ENCODE results near the gene NKD2. TPM values are rescaled to one million over a fixed set of nuclear protein-coding genes. Genes with fewer than 3 reads are reported as not detected.
"Not testable (repeated sequence)": the region's sequence is repeated elsewhere in the genome, so short reads cannot be mapped to it uniquely, and the experiment has no call there.

Gene NKD2
- total RNA-seq, 2 experiments from 2014 or later, result 0.41 to 1.1 TPM

DNA sequence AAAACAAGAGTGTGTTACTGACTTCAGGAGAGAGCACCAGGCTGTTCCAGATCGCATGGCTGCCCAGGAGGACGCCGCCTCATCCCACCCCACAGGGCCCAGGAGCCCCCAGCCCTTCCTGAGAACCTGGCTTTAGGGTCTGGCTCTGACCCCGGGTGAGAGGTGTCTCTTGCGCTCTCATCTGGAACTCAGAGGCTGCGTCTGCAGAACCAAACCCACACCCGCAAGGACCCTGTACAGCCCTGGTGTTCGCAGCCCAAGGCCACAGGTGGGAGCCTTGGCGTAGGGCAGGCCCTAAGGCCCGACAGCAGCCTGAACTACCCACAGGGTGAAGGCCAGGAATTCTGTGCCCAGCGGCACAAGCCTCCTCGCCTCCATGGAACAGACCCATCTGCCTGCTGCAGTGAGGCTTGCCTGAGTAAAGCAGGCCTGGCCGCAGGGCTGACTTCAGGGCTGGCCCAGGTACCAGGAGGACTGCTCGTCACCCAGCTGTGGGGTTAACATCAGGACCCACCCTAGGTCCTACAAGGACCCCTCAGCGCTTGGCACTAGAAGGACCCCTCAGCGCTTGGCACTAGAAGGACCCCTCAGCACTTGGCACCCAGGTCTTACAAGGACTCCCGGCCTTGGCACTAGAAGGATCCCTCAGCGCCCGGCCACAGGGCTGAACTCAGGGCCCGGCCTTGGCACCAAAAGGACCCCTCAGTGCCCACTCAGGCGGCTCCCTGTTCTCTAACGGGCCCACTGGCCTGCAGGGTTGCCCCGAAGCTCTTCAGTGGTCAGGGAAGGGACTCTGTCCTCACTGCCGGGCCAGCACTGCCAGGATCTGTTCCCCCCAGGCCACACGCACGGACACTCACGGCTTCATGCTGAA is 48.2 kb downstream of the NKD2 start:
- H3K27ac Mint-ChIP-seq, result no peak overlapping the region
- DNase-seq, result no peak
- no peaks in the 10 kb centered on the region for H3K27me3 Mint-ChIP-seq
- ChIA-PET POLR2A (no interaction called here), CTCF (no interaction called here)
- intact Hi-C loops (cut with micrococcal nuclease), result no loop called here
- peaks cover 3% of the 10 kb centered on the region for H3K36me3 Mint-ChIP-seq
- no peak overlapping the region for H3K4me3 Mint-ChIP-seq
- H3K4me1 Mint-ChIP-seq (ENCODE audit: low read depth), result no peaks in the 10 kb centered on the region
- no peaks in the 10 kb centered on the region for H3K9me3 Mint-ChIP-seq

DNA sequence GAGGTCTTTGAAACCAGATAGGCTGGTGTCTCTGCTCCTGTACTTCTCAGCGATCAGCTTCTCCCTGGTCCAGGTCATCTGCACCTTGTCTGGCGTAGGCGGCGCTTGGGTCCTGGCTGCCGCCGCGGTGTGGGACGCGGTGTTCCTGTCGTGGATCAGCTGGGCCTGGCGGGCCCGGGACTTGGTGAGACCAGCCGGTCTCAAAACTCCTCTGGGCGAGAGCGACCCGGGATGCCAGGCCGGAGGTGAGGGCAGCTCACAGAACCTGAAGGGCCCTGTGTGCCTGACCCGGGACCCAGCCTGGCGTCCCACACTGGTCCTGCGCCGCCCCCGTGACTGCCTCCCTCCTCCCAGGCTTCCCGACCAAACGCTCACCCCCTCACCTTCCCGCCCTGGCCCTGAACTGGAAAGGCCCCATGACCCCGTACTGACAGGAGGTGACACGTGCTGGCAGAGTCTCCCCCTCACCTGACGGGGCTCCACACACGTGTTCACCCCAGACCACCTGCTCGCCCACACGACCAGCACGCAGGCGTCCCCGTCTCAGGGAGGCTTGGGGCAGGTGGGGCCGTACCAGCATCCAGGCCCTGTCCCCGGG is 49.0 kb downstream of the NKD2 start:
- intact Hi-C loops (cut with micrococcal nuclease), result no loop called here
- H3K36me3 Mint-ChIP-seq, result peaks cover 3% of the 10 kb centered on the region
- CTCF ChIA-PET, result no interaction called here

DNA sequence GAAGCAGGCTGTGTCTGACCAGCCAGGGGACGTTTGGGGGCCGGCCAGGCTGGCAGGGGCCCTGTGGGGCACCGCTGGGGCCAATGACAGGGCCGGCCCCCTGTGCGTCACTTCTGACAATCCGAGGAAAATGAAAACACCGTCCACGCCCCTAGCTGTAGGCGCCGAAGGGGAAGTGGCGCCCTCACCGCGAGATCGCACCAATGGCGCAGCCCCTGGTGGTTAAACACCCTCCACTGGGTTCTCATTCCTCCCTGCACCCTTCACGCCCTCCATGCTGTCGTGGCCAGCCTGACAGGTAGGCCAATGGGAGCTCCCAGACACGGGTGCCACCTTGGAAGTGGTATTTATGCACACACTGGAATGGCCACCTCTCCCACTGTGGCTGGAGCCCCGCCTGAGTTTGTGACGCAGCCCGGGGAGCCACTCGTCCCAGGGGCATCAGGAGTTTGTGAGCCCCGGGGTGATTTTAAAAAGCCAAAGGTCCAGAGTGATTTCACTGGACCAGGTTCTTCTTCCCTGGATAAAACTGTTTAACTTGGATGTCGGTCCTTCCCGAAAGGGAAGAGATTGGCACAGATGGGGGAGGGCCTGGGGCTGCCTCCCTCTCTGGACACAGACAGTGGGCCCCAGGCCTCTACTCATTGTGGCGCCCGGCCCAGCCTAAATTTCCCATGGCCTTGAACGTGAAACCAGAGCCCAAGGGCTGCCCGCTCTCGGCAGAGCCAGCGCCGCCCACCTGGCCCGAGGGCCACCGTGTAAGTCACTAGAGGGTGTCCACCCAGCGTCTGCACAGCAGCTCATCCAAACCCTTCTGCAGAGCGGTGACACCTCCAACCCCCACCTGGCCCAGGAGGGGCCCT is 49.7 kb downstream of the NKD2 start:
- no peaks in the 10 kb centered on the region for H3K4me1 Mint-ChIP-seq (ENCODE audit: low read depth)
- CTCF ChIA-PET, result no interaction called here
- intact Hi-C loops (cut with micrococcal nuclease), result no loop called here
- DNase-seq, result no peak
- no peaks in the 10 kb centered on the region for H3K9me3 Mint-ChIP-seq
- no peaks in the 10 kb centered on the region for H3K27me3 Mint-ChIP-seq
- POLR2A ChIA-PET, result no interaction called here
- no peak overlapping the region for H3K4me3 Mint-ChIP-seq
- no peak overlapping the region for H3K27ac Mint-ChIP-seq
- peaks cover 3% of the 10 kb centered on the region for H3K36me3 Mint-ChIP-seq

More for the DNA sequence above, 49.0 kb downstream of the NKD2 start:
- Mint-ChIP-seq H3K4me1 (ENCODE audit: low read depth) (no peaks in the 10 kb centered on the region), H3K4me3 (no peak overlapping the region), H3K27me3 (no peaks in the 10 kb centered on the region), H3K27ac (no peak overlapping the region), H3K9me3 (no peaks in the 10 kb centered on the region)
- POLR2A ChIA-PET, result no interaction called here
- DNase-seq, result no peak

DNA sequence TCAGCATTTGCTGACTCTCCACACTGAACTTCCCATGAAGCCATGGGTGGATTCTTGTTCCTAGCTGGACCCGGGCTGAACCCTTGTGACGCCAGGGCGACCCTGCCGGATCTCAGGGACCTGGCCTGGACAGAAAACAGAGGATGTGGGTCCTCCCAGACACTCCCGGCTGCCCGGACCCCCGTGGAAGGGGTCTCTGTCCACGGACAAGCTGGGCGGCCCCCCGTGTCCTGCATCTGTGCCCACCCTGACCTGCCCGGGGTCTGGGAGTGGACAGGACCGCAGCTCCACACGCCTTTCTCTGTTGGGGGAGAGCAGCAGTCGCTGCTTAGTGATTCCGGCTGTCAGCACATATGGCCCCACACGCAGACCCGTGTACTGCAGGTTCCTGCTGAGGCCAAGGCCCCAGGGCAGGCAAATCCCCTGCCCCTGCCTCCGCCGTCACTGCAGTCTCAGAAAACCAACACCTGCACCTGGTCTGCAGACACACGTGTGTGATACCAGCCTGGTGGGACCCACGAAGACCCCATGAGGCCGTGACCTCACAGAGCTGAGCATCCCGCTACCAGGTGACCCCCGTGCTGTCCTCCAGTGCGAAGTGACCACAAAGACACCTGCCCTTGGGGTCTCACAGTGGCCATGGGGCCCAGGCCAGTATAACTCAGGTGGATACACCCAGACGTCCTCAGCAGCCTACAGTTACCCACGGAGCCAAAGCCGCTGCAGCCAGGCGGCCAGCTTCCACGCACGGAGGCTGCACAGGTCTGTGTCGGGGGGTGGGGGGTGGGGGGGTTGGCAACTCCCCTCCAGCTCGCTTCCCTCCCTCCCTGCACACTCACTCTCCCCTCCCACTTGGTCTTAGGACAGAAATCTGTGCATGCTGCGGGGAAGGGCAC is 50.6 kb downstream of the NKD2 start:
- no peak for DNase-seq
- intact Hi-C loops (cut with micrococcal nuclease), result no loop called here
- H3K36me3 Mint-ChIP-seq, result peaks cover 3% of the 10 kb centered on the region
- ChIA-PET POLR2A (no interaction called here), CTCF (no interaction called here)
- H3K9me3 Mint-ChIP-seq, result no peaks in the 10 kb centered on the region
- H3K27me3 Mint-ChIP-seq, result no peaks in the 10 kb centered on the region
- H3K27ac Mint-ChIP-seq, result no peak overlapping the region
- no peaks in the 10 kb centered on the region for H3K4me1 Mint-ChIP-seq (ENCODE audit: low read depth)
- no peak overlapping the region for H3K4me3 Mint-ChIP-seq

DNA sequence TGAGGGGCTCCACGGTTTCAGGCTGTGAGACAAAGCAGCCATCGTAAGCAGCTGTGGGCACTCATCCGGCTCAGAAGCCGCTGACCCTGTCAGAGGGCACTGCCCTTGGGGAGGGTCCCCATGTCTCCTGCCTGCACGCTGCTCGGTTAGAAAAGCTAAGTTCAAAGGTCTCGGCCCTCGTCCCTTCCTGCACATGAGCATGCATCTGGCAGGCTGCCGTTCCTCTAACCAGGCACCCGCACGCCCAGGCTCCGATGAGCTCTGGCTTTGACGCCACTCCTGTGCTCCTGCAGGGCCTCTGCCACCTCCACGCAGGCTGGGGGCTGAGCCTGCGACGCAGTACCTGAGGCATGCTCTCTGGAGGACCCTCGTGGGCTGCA is 51.3 kb downstream of the NKD2 start:
- Mint-ChIP-seq H3K27ac (no peak overlapping the region), H3K4me1 (ENCODE audit: low read depth) (no peaks in the 10 kb centered on the region), H3K36me3 (peaks cover 3% of the 10 kb centered on the region), H3K4me3 (no peak overlapping the region), H3K27me3 (no peaks in the 10 kb centered on the region), H3K9me3 (no peaks in the 10 kb centered on the region)
- DNase-seq, result no peak
- intact Hi-C loops (cut with micrococcal nuclease), result no loop called here
- POLR2A ChIA-PET, result no interaction called here
- CTCF ChIA-PET, result no interaction called here

DNA sequence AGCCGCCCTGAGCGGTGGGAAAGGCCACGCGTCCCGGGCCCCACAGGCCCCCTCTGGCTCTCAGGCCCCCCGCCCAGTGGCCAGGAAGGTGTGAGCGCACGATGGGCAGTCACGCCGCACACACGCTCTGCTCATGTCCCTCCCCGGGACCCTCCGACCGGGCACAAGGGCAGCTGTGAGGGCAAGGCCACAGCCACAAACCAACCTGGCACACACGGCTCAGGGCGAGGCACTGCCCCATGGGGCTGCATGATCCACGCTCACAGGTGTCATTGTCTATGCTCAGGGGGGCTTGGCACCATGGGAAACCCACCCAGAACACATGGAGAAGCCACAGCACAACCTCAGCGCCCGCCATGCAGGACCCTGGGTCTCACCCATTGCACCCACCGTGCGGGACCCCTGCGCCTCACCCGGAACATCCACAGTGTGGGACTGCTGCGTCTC is 52.0 kb downstream of the NKD2 start:
- peaks cover 3% of the 10 kb centered on the region for H3K36me3 Mint-ChIP-seq
- DNase-seq, result no peak
- no peaks in the 10 kb centered on the region for H3K4me1 Mint-ChIP-seq (ENCODE audit: low read depth)
- POLR2A ChIA-PET, result no interaction called here
- CTCF ChIA-PET, result no interaction called here
- no peaks in the 10 kb centered on the region for H3K9me3 Mint-ChIP-seq
- intact Hi-C loops (cut with micrococcal nuclease), result no loop called here
- no peaks in the 10 kb centered on the region for H3K27me3 Mint-ChIP-seq
- H3K4me3 Mint-ChIP-seq, result no peak overlapping the region
- H3K27ac Mint-ChIP-seq, result no peak overlapping the region

DNA sequence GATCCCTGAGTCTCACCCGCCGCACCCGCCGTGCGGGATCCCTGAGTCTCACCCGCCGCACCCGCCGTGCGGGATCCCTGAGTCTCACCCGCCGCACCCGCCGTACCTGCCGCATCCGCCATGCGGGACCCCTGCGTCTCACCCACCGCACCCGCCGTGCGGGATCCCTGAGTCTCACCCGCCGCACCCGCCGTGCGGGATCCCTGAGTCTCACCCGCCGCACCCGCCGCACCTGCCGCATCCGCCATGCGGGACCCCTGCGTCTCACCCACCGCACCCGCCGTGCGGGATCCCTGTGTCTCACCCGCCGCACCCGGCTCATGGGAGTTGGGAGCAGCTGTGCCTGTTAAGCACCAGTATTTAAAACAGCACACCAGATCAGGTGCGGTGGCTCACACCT is 52.7 kb downstream of the NKD2 start:
- H3K4me3 Mint-ChIP-seq; CTCF ChIA-PET; H3K27me3 Mint-ChIP-seq; H3K4me1 Mint-ChIP-seq (ENCODE audit: low read depth); H3K9me3 Mint-ChIP-seq; H3K36me3 Mint-ChIP-seq; POLR2A ChIA-PET; H3K27ac Mint-ChIP-seq; intact Hi-C loops (cut with micrococcal nuclease); DNase-seq: not testable (repeated sequence)

DNA sequence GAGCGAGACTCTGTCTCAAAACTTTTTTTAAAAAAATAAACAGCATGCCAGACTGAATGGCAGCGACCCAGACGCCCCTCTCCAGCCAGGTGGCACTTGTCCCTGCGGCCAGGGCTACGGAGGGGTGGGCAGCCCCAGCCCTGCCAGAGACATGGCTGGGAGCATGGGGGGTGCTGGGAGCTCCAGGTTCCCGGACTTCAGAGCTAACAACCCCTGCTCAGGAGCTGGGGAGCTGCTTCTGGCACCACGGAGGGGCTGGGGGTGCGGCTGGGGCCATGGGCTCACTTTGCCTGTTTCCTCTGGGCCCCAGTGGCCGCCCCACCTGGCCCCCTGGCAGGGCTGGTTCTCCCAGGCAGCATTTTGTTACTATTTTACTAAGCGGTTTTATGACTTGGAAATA is 53.3 kb downstream of the NKD2 start:
- intact Hi-C loops (cut with micrococcal nuclease), result no loop called here
- no peaks in the 10 kb centered on the region for H3K27me3 Mint-ChIP-seq
- DNase-seq, result no peak
- peaks cover 3% of the 10 kb centered on the region for H3K36me3 Mint-ChIP-seq
- no peak overlapping the region for H3K4me3 Mint-ChIP-seq
- CTCF ChIA-PET, result no interaction called here
- no peaks in the 10 kb centered on the region for H3K4me1 Mint-ChIP-seq (ENCODE audit: low read depth)
- POLR2A ChIA-PET, result no interaction called here
- no peaks in the 10 kb centered on the region for H3K9me3 Mint-ChIP-seq
- H3K27ac Mint-ChIP-seq, result no peak overlapping the region

DNA sequence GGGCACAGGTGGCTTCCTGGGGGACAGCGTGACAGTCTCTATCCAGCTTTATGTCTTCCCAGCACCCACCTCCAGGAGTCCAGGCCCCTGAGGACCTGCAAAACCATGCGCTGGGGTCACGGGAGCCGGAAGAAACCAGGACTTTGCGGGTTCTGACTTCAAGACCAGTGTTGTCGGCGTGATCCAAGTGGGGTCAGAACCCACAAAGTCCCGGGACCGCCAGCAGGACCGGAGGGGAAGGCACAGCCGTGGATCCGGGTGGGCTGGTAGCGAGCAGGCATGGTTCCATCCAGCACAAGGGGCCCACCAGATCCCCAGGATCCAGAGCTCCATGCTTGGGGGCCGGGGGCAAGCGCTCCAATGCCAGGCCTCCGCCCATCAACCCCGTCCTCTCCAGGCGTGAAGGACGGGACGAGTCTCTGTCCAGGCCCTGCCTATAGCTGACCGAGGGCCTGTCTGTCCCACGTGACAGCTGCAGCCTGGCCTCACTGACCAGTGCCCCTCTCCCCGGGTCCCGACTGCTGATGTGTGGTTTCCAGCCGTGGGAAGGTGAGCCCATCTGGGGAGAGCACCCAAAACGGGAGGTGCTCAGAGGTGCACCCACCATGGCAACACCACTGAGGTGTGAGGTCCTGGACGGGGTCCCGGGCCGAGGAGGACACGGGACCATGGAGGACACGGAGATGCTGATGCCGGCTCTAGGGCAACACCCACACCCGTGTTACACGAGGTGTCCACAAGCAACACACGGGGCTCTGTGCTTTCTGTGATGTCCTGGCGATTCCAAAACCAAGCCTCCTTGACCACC is 54.4 kb downstream of the NKD2 start:
- POLR2A ChIA-PET, result no interaction called here
- no peak for DNase-seq
- Mint-ChIP-seq H3K27me3 (no peaks in the 10 kb centered on the region), H3K4me3 (no peak overlapping the region), H3K27ac (no peak overlapping the region), H3K36me3 (peaks cover 3% of the 10 kb centered on the region), H3K9me3 (no peaks in the 10 kb centered on the region), H3K4me1 (ENCODE audit: low read depth) (no peaks in the 10 kb centered on the region)
- CTCF ChIA-PET, result no interaction called here
- intact Hi-C loops (cut with micrococcal nuclease), result no loop called here

DNA sequence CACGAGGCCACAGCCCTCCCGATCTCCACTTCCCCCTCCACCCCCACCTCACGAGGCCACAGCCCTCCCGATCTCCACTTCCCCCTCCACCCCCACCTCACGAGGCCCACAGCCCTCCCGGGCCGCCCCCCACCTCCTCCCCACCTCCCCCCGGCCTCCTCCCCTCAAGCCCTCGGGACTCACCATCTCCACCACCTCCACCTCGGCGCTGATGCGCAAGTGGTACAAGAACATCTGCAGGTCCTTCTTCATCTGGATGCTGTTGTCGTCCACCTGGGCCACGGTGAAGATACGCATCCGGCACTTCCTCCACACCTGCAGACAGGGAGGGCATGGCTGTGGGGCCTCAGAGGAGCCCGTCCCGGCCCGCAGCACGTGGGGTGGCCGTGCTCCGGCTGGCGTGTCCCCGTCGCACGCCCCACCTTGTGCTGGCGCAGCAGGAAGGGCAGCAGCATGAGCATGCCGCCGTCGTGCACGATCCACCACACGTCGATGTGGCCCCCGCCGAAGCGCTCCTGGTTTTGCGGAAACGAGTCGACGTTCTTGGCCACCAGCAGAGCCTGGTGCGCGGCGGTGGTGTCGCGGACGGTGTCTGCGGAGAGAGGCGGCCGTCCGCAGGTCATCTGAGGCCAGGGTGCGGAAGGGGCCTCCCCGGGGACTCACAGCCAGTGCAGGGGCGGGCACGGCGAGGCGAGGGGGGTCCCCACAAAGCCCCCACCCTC is 55.2 kb downstream of the NKD2 start:
- Mint-ChIP-seq H3K27me3 (no peaks in the 10 kb centered on the region), H3K27ac (no peak overlapping the region), H3K9me3 (no peaks in the 10 kb centered on the region), H3K4me3 (no peak overlapping the region), H3K36me3 (peaks cover 3% of the 10 kb centered on the region), H3K4me1 (ENCODE audit: low read depth) (no peaks in the 10 kb centered on the region)
- DNase-seq, result no peak
- intact Hi-C loops (cut with micrococcal nuclease), result no loop called here
- ChIA-PET CTCF (no interaction called here), POLR2A (no interaction called here)

Data from activated CD4-positive, alpha-beta memory T cell treated with anti-CD3 and anti-CD28 coated beads for 36 hours (primary cell).